Esophagus squamous epithelium (tissue), 5 donors: ENCODE data around the gene CREB5. TPM values are rescaled to one million over a fixed set of nuclear protein-coding genes. Genes with fewer than 3 reads are reported as not detected.

Source experiments
- DNase-seq: peaks from one replicate; lab custom pipeline; 2025; lab: John Stamatoyannopoulos, UW
- H3K27ac ChIP-seq, 4 donors: fragments of 200-600 bp; sonication (generic); one replicate each; pipeline ENCODE4 v1.5.1; 2016 to 2019; ENCODE audit warnings: mild to moderate bottlenecking in 1 of 4
- H3K27me3 ChIP-seq, 4 donors: fragments of 200-600 bp; sonication (generic); 1 replicate in 3 of 4; 2 replicates in 1 of 4; pipeline versions ENCODE4 v1.5.1 to v1.6.0; 2017 to 2021; ENCODE audit warnings: antibody characterized with exemption in 1 of 4
- H3K36me3 ChIP-seq, 3 donors: fragments of 200-600 bp; sonication (generic); one replicate each; pipeline ENCODE4 v1.5.1; 2016 to 2019
- H3K4me1 ChIP-seq, 3 donors: fragments of 200-600 bp; sonication (generic); one replicate each; pipeline ENCODE4 v1.5.1; 2017 to 2019
- H3K4me3 ChIP-seq, 4 donors: fragments of 200-600 bp; sonication (generic); 1 replicate in 3 of 4; 2 replicates in 1 of 4; pipeline ENCODE4 v1.5.1; 2016 to 2019; ENCODE audit warnings: mild to moderate bottlenecking in 2 of 4, moderate library complexity in 1 of 4
- H3K9me3 ChIP-seq, 3 donors: fragments of 200-600 bp; sonication (generic); one replicate each; pipeline ENCODE4 v1.5.1; 2016 to 2019
- CTCF ChIP-seq, 6 experiments: fragments of 450-650 bp in 4 of 6; fragments of 200-600 bp in 2 of 6; sonication (generic) in 2 of 6; IDR thresholded peaks; one replicate each; pipeline ENCODE4 v1.5.1; 2016 to 2019; ENCODE audit warnings: antibody characterized with exemption in 6 of 6, mild to moderate bottlenecking in 4 of 6, moderate library complexity in 4 of 6
- POLR2A ChIP-seq, 4 donors: fragments of 450-650 bp; IDR thresholded peaks; one replicate each; pipeline ENCODE4 v1.6.1; 2017; ENCODE audit warnings: antibody characterized with exemption in 4 of 4, mild to moderate bottlenecking in 4 of 4, moderate library complexity in 3 of 4
- WGBS, 2 donors: methylation state at CpG; one replicate each; pipeline ENCODE4 v1.1.5; 2018; 5-methylcytosine and 5-hydroxymethylcytosine counted together
- intact Hi-C: fragments of 100-400 bp; cut with DNase I; formaldehyde crosslinking; loops from one replicate; pipeline ENCODE4 v1.15.0; 2022
- total RNA-seq, 4 donors: library from RNA; depleted of rRNA; stranded (reverse); fragments of >200 nt; gene quantifications; one replicate each; pipeline ENCODE4 v1.1.0, GENCODE V29; 2016
- donor health status: DM: yes; HTN: yes; CAD: no.

CREB5 gene
- total RNA-seq, 4 donors from 2014 or later: 0.30 to 5.0 (median 2.2) TPM

- Histone ChIP-seq H3K4me3 (no peak overlapping the region), H3K27me3 (no peaks in the 10 kb centered on the region), H3K4me1 (no peaks in the 10 kb centered on the region), H3K27ac (no peak overlapping the region), H3K36me3 (no peaks in the 10 kb centered on the region), H3K9me3 (peaks cover 0 to 16% (median 9%) of the 10 kb centered on the region in 3 donors)
- intact Hi-C loops: no loop called here
- 95 to 96% methylated on average over 1 of the region's 1 CpG for WGBS, 2 donors
- no peak for DNase-seq
- TF ChIP-seq CTCF (IDR thresholded peaks at IDR 0.05) (no peak), POLR2A (IDR thresholded peaks at IDR 0.05) (no peak)
Observed at GRCh38 chr7:28656529-28656928, 244.2 kb downstream of the CREB5 start.

DNA sequence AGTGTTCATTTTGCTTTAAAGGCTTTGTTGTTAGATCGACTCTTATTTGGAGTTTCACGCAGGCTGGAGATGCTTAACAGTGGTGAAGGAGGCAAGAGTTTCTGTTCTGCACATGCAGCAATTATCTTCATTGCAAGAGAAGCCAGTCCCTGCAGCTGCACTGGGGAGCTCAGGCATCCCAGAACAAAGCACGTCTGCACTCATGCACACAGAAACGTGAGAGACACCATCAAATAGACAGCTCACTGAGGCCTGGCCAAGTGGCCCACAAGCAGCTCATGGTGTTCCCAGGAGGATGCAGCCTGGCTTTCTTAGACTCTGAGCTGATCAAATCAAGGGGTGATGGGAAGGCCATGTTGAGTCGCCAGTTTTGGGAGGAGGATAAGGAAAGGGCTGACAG, 246.1 kb downstream of the CREB5 start:
- peaks cover 0 to 6% (median 0%) of the 10 kb centered on the region in 4 donors for H3K27me3 ChIP-seq
- no peak overlapping the region for H3K4me3 ChIP-seq
- intact Hi-C loops: no loop called here
- H3K27ac ChIP-seq: no peak overlapping the region
- WGBS, 2 donors: 73 to 77% methylated on average over 3 to 5 of the region's 5 CpGs
- no peaks in the 10 kb centered on the region for H3K36me3 ChIP-seq
- H3K4me1 ChIP-seq: no peaks in the 10 kb centered on the region
- TF ChIP-seq CTCF (IDR thresholded peaks at IDR 0.05) (no peak), POLR2A (IDR thresholded peaks at IDR 0.05) (no peak)
- no peak for DNase-seq
- H3K9me3 ChIP-seq: peaks cover 0 to 16% (median 9%) of the 10 kb centered on the region in 3 donors

DNA sequence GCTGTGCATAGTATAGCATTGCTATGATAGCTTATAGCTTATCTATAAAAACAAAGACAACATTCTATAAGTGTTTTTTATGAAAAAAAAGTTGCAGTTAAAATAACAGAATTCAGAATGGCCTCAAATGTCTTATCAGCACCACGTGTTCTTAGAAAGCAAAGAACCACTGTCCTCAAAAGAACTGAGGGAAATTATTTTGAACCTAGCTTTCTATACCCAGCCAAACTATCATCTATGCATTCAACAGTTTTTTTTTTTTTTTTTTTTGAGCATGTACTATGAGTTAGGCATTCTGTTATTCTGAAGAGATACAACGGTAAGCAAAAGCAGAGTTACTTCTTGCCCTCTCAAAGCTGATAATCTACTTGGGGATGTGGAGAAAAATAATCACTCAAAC, 247.8 kb downstream of the CREB5 start:
- H3K4me3 ChIP-seq: no peak overlapping the region
- intact Hi-C loops: no loop called here
- 65 to 72% methylated on average over 2 of the region's 2 CpGs for WGBS, 2 donors
- H3K36me3 ChIP-seq: no peaks in the 10 kb centered on the region
- peaks cover 0 to 16% (median 9%) of the 10 kb centered on the region in 3 donors for H3K9me3 ChIP-seq
- peaks cover 0 to 9% (median 0%) of the 10 kb centered on the region in 4 donors for H3K27me3 ChIP-seq
- H3K4me1 ChIP-seq: no peaks in the 10 kb centered on the region
- no peak overlapping the region for H3K27ac ChIP-seq
- TF ChIP-seq POLR2A (IDR thresholded peaks at IDR 0.05): no peak
- no peak for TF ChIP-seq CTCF (IDR thresholded peaks at IDR 0.05)
- no peak for DNase-seq

GRCh38 chr7:28661826-28662595, 249.7 kb downstream of the CREB5 start:
- H3K27me3 ChIP-seq: peaks cover 0 to 9% (median 0%) of the 10 kb centered on the region in 4 donors
- no peak overlapping the region for H3K4me3 ChIP-seq
- DNase-seq: no peak
- intact Hi-C loops: no loop called here
- WGBS, 2 donors: 69 to 86% methylated on average over 12 of the region's 12 CpGs
- TF ChIP-seq CTCF (IDR thresholded peaks at IDR 0.05): no peak
- TF ChIP-seq POLR2A (IDR thresholded peaks at IDR 0.05): no peak
- peaks cover 0 to 9% (median 0%) of the 10 kb centered on the region in 3 donors for H3K4me1 ChIP-seq
- peaks cover 0 to 16% (median 9%) of the 10 kb centered on the region in 3 donors for H3K9me3 ChIP-seq
- H3K27ac ChIP-seq: no peak overlapping the region
- H3K36me3 ChIP-seq: no peaks in the 10 kb centered on the region

DNA sequence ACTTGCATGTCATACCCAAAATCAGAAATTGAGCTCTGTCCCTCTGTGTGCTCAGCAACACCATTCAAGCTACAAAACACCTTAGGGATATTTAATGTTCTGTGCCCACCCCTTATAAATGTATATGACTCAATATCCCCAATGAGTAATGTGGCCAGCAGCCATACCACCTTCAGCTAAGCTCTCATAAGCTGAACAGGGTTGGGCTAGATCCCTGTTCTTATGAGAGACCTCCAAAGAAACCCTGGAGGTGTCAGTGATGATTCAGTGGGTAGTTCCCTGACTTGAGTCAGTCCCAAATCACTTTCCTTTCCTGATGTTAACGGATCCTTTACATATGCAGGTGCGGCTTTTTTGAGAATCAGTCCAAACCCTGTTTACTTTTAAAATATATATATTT, 253.8 kb downstream of the CREB5 start:
- H3K4me1 ChIP-seq: peaks cover 0 to 9% (median 0%) of the 10 kb centered on the region in 3 donors
- 63 to 64% methylated on average over 2 of the region's 2 CpGs for WGBS, 2 donors
- intact Hi-C loops: no loop called here
- no peak for TF ChIP-seq CTCF (IDR thresholded peaks at IDR 0.05)
- TF ChIP-seq POLR2A (IDR thresholded peaks at IDR 0.05): no peak
- H3K36me3 ChIP-seq: no peaks in the 10 kb centered on the region
- no peak overlapping the region for H3K27ac ChIP-seq
- no peak for DNase-seq
- H3K27me3 ChIP-seq: peaks cover 0 to 9% (median 0%) of the 10 kb centered on the region in 4 donors
- no peak overlapping the region for H3K4me3 ChIP-seq
- no peaks in the 10 kb centered on the region for H3K9me3 ChIP-seq
